MM.1S (cell line): ENCODE data around the gene PNPT1.

ENCODE experiments used
- DNase-seq: peaks from one replicate; pipeline ENCODE4 v3.0.0-alpha.2; 2015
- H2AFZ ChIP-seq: fragments of 300-600 bp; sonication (generic); 2 replicates; pipeline ENCODE4 v1.6.0; 2016; ENCODE audit warnings: antibody characterized with exemption, low read length
- H3F3A ChIP-seq: fragments of 300-600 bp; sonication (generic); 2 replicates; pipeline ENCODE4 v1.6.1; 2016; ENCODE audit warnings: mild to moderate bottlenecking, antibody characterized with exemption, low read length, moderate library complexity, mixed read lengths; ENCODE audit not compliant: insufficient read depth
- H3K27ac ChIP-seq: fragments of 300-600 bp; sonication (generic); 2 replicates; pipeline ENCODE4 v1.5.1; 2016; ENCODE audit warnings: mild to moderate bottlenecking, low read length
- H3K27me3 ChIP-seq: fragments of 300-600 bp; sonication (generic); replicated peaks from 2 replicates; pipeline ENCODE4 v1.6.0; 2016; ENCODE audit warnings: low read length; ENCODE audit not compliant: insufficient read depth
- H3K36me3 ChIP-seq: fragments of 300-600 bp; sonication (generic); replicated peaks from 2 replicates; pipeline ENCODE4 v1.6.1; 2016; ENCODE audit warnings: mild to moderate bottlenecking, low read length, mixed read lengths; ENCODE audit not compliant: insufficient read depth
- H3K4me1 ChIP-seq: fragments of 300-600 bp; sonication (generic); 2 replicates; pipeline ENCODE4 v1.6.1; 2016; ENCODE audit warnings: low read length, mixed read lengths
- H3K4me2 ChIP-seq: fragments of 300-600 bp; sonication (generic); 2 replicates; pipeline ENCODE4 v1.6.0; 2016; ENCODE audit warnings: low read depth, low read length
- H3K4me3 ChIP-seq: fragments of 300-600 bp; sonication (generic); 2 replicates; pipeline ENCODE4 v1.5.1; 2016; ENCODE audit warnings: low read length, mixed read lengths
- H3K79me2 ChIP-seq: fragments of 300-600 bp; sonication (generic); 2 replicates; pipeline ENCODE4 v1.6.1; 2016; ENCODE audit warnings: mixed run types, low read length, mixed read lengths
- H3K9ac ChIP-seq: fragments of 300-600 bp; sonication (generic); 2 replicates; pipeline ENCODE4 v1.6.1; 2016; ENCODE audit warnings: low read length, mixed read lengths
- H3K9me2 ChIP-seq: fragments of 300-600 bp; sonication (generic); replicated peaks from 2 replicates; pipeline ENCODE4 v1.6.1; 2016; ENCODE audit warnings: mild to moderate bottlenecking, low read length, mixed read lengths; ENCODE audit not compliant: insufficient read depth
- H3K9me3 ChIP-seq: fragments of 300-600 bp; sonication (generic); replicated peaks from 2 replicates; pipeline ENCODE4 v1.6.1; 2016; ENCODE audit warnings: mild to moderate bottlenecking, low read length, mixed read lengths; ENCODE audit not compliant: insufficient read depth
- H4K20me1 ChIP-seq: fragments of 300-600 bp; sonication (generic); 2 replicates; pipeline ENCODE4 v1.6.1; 2016; ENCODE audit warnings: mild to moderate bottlenecking, low read length, moderate library complexity, mixed read lengths; ENCODE audit not compliant: insufficient read depth
- CTCF ChIP-seq: fragments of 300-600 bp; sonication (generic); IDR thresholded peaks from 2 replicates; pipeline ENCODE4 v1.5.1; 2016; ENCODE audit warnings: antibody characterized with exemption, low read length, mixed read lengths
- EZH2 ChIP-seq: fragments of 300-600 bp; sonication (generic); optimal IDR thresholded peaks from 2 replicates; pipeline ENCODE3; 2017; ENCODE audit warnings: low read depth, mild to moderate bottlenecking, antibody characterized with exemption, low read length, mixed read lengths
- EZH2phosphoT487 ChIP-seq: fragments of 300-600 bp; sonication (generic); IDR thresholded peaks from 2 replicates; pipeline ENCODE4 v1.6.1; 2018; ENCODE audit warnings: antibody characterized with exemption, low read length

PNPT1 gene

GRCh38 chr2:55653255-55653654 lies 40.4 kb downstream of the PNPT1 start:
- Histone ChIP-seq H3K9me2 (no peaks in the 10 kb centered on the region), H3F3A (no peaks in the 10 kb centered on the region), H3K27ac (no peak overlapping the region), H3K9me3 (no peaks in the 10 kb centered on the region), H3K4me3 (no peak overlapping the region), H3K4me2 (no peak overlapping the region), H3K4me1 (no peaks in the 10 kb centered on the region), H4K20me1 (no peaks in the 10 kb centered on the region), H3K27me3 (no peaks in the 10 kb centered on the region), H2AFZ (no peak overlapping the region), H3K79me2 (no peaks in the 10 kb centered on the region), H3K36me3 (peaks cover 4% of the 10 kb centered on the region; the same call in 1 of the 2 replicates), H3K9ac (no peak overlapping the region)
- DNase-seq = no peak
- TF ChIP-seq EZH2phosphoT487 = no peak
- no peak for TF ChIP-seq CTCF
- TF ChIP-seq EZH2 = no peak

GRCh38 chr2:55649211-55649610 lies 44.4 kb downstream of the PNPT1 start:
- no peaks in the 10 kb centered on the region for H3K9me3 ChIP-seq
- no peaks in the 10 kb centered on the region for H3K27me3 ChIP-seq
- H3F3A ChIP-seq = peaks cover 4% of the 10 kb centered on the region; the same call in 1 of the 2 replicates
- H2AFZ ChIP-seq = no peak overlapping the region
- H4K20me1 ChIP-seq = no peaks in the 10 kb centered on the region
- no peak overlapping the region for H3K27ac ChIP-seq
- TF ChIP-seq EZH2phosphoT487 = no peak
- TF ChIP-seq EZH2 = no peak
- no peak for TF ChIP-seq CTCF
- H3K4me1 ChIP-seq = no peaks in the 10 kb centered on the region
- no peak overlapping the region for H3K4me2 ChIP-seq
- no peak overlapping the region for H3K9ac ChIP-seq
- no peaks in the 10 kb centered on the region for H3K79me2 ChIP-seq
- H3K9me2 ChIP-seq = no peaks in the 10 kb centered on the region
- no peaks in the 10 kb centered on the region; the same call in 1 of the 2 replicates for H3K36me3 ChIP-seq
- H3K4me3 ChIP-seq = no peak overlapping the region
- DNase-seq = no peak

- no peak for DNase-seq
- no peaks in the 10 kb centered on the region for H4K20me1 ChIP-seq
- no peaks in the 10 kb centered on the region for H3K9me2 ChIP-seq
- H3K9ac ChIP-seq = no peak overlapping the region
- no peaks in the 10 kb centered on the region for H3F3A ChIP-seq
- H2AFZ ChIP-seq = no peak overlapping the region
- H3K36me3 ChIP-seq = peaks cover 5% of the 10 kb centered on the region; the same call in 1 of the 2 replicates
- no peaks in the 10 kb centered on the region for H3K27me3 ChIP-seq
- no peaks in the 10 kb centered on the region for H3K9me3 ChIP-seq
- no peak for TF ChIP-seq CTCF
- TF ChIP-seq EZH2phosphoT487 = no peak
- TF ChIP-seq EZH2 = no peak
- no peak overlapping the region for H3K27ac ChIP-seq
- H3K4me3 ChIP-seq = no peak overlapping the region
- H3K4me1 ChIP-seq = no peaks in the 10 kb centered on the region
- no peaks in the 10 kb centered on the region for H3K79me2 ChIP-seq
- no peak overlapping the region for H3K4me2 ChIP-seq
Observed at GRCh38 chr2:55636831-55637230, 56.8 kb downstream of the PNPT1 start.
